ENCODE data around the gene LRRC23. TPM values are rescaled to one million over a fixed set of nuclear protein-coding genes. Genes with fewer than 3 reads are reported as not detected.
A peak's percentile ranks its signal among the peaks of the same experiment; 100 is the strongest.

Gene LRRC23
- total and polyA plus RNA-seq, 2 of the 13 experiments (the other 11 are each of a cell fraction or from before 2014, with no cell fraction given): 6.0 to 7.8 TPM

- TF ChIP-seq SRSF9 (IDR thresholded peaks at IDR 0.05; ENCODE audit: borderline replicate concordance, insufficient read depth, low read depth, low read length, poor library complexity, severe bottlenecking): no peak
- no peak for TF ChIP-seq ZNF615 (CRISPR knock-in tag; IDR thresholded peaks at IDR 0.05; ENCODE audit: borderline replicate concordance)
- no peak for TF ChIP-seq NR3C1 (CRISPR knock-in tag; IDR thresholded peaks at IDR 0.05)
- TF ChIP-seq ZNF276 (CRISPR knock-in tag; IDR thresholded peaks at IDR 0.05; ENCODE audit: low read depth): 0 out of 2 replicates have a peak, but pooled peaks have one; percentile 17
- TF ChIP-seq, protein P1, sequence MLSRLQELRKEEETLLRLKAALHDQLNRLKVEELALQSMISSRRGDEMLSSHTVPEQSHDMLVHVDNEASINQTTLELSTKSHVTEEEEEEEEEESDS (CRISPR knock-in tag; IDR thresholded peaks at IDR 0.05; ENCODE audit: borderline replicate concordance): peak; percentile 89; the same call in 1 of the 2 replicates
- TF ChIP-seq MLX (CRISPR knock-in tag; IDR thresholded peaks at IDR 0.05): peak; percentile 31; the same call in 1 of the 2 replicates
- TF ChIP-seq LCORL (IDR thresholded peaks at IDR 0.05): no peak
- peak; percentile 88 for TF ChIP-seq LCORL (CRISPR knock-in tag; IDR thresholded peaks at IDR 0.05)
- TF ChIP-seq NFE2L2 (IDR thresholded peaks at IDR 0.05; ENCODE audit: low read length): no peak
- TF ChIP-seq CBX2 (IDR thresholded peaks at IDR 0.05; ENCODE audit: low read depth, low read length): no peak
- TF ChIP-seq CBX2 (CRISPR knock-in tag; IDR thresholded peaks at IDR 0.05; ENCODE audit: low read depth): 0 out of 2 replicates have a peak, but pooled peaks have one; percentile 72
- TF ChIP-seq ZNF142 (CRISPR knock-in tag; IDR thresholded peaks at IDR 0.05): peak; percentile 78
- peak; percentile 80 for TF ChIP-seq SALL2 (CRISPR knock-in tag; IDR thresholded peaks at IDR 0.05)
- peak; percentile 85 for TF ChIP-seq MXD4 (CRISPR knock-in tag; IDR thresholded peaks at IDR 0.05)
- no peak; the same call in 1 of the 2 replicates for TF ChIP-seq KDM4B (CRISPR knock-in tag; IDR thresholded peaks at IDR 0.05)
- peak; percentile 31; the same call in 1 of the 2 replicates for TF ChIP-seq TBX3 (IDR thresholded peaks at IDR 0.05; ENCODE audit: borderline replicate concordance)
- TF ChIP-seq ATF4 (CRISPR knock-in tag; IDR thresholded peaks at IDR 0.05): no peak; a peak in 1 of 4 replicates
- peak; percentile 78 for TF ChIP-seq DR1 (CRISPR knock-in tag; IDR thresholded peaks at IDR 0.05)
- peak; percentile 61 for TF ChIP-seq MTA1 (CRISPR knock-in tag; IDR thresholded peaks at IDR 0.05; ENCODE audit: borderline replicate concordance)
Observed at GRCh38 chr12:6937481-6938352, 33.1 kb downstream of the LRRC23 start (continued).
